Measurements from ENCODE around the gene RBM12.
A peak's percentile ranks its signal among the peaks of the same experiment; 100 is the strongest.

Gene RBM12

DNA sequence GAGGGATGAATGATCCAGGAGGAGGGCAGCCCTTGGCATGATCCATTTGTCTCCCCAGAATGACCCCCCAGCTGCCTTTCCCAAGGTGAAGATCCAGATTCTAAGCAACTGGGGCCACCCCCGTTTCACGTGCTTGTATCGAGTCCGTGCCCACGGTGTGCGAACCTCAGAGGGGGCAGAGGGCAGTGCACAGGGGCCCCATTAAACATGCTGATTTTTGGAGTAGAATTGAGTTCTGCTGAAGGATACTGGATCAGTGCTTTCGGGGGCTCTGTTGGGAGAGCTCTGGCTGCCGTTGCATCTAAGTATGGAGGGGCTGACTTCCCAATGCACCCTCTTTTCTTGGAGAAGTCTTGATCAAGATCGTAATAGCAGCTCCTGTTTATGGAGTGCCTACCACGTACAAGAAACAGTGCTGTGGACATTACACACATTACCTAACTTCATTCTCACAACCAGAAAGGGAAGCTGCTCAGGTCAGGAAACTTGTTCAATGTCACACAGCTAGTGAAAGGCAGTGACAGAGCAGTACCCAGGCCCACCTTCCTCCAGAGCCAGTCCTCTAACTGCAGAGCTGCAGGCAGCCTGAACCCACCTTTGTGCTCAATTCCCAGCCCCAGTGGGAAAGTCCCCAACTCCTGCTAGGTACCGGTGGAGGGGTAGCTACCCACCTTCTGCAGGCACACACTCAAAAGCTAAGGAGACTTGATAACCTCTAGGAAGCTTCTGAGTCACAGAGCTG lies 43.7 kb downstream of the RBM12 start:
- Histone ChIP-seq H3K4me1 (ENCODE audit: control insufficient read depth, insufficient read depth, low read length) (peaks cover 8% of the 10 kb centered on the region), H3K27ac (ENCODE audit: low read length) (no peak overlapping the region), H3K36me3 (ENCODE audit: control insufficient read depth, insufficient read depth, low read length) (peaks cover 7% of the 10 kb centered on the region), H3K4me3 (ENCODE audit: low read length) (no peak overlapping the region), H3K27me3 (ENCODE audit: control insufficient read depth, insufficient read depth, low read length) (no peaks in the 10 kb centered on the region), H3K9me3 (ENCODE audit: control insufficient read depth, insufficient read depth, low read length) (no peaks in the 10 kb centered on the region)
- WGBS (ENCODE audit: insufficient coverage, insufficient read length): no CpG with 5 or more reads among the region's 11 CpGs
- DNase-seq (ENCODE audit: low read depth, low spot score): no peak

DNA sequence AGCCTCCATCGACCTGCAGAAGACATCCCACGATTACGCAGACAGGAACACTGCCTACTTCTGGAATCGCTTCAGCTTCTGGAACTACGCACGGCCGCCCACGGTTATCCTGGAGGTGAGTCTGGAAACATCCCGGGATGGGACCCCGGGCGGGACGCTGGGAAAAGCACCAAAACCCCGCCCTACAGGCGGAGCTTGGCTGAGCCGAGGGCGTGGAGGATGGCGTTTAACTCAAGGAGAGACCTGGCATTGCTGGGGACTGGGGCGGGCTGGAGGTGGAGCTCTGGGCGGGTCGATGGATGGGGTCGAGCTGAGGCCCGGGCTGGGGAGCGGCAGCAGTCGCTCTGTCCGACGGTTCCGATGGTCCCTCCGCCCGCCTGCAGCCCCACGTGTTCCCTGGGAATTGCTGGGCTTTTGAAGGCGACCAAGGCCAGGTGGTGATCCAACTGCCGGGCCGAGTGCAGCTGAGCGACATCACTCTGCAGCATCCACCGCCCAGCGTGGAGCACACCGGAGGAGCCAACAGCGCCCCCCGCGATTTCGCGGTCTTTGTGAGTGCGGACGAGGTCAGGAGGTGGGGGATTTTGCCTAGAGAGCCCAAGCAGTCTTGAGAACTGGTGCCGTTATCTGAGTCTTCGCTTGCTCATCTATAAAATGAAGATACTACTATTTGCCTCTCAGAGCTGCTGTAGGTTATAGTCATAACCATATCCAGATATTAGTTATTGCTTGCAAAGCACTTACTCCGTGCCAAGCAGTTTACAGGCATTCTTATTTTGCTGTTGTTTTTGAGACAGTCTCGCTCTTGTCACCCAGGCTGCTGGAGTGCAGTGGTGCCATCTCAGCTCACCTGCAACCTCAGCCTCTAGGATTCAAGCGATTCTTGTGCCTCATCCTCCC lies 45.3 kb downstream of the RBM12 start:
- WGBS (ENCODE audit: insufficient coverage, insufficient read length): no CpG with 5 or more reads among the region's 49 CpGs
- H3K27me3 ChIP-seq (ENCODE audit: control insufficient read depth, insufficient read depth, low read length): no peaks in the 10 kb centered on the region
- H3K36me3 ChIP-seq (ENCODE audit: control insufficient read depth, insufficient read depth, low read length): no peaks in the 10 kb centered on the region
- peak overlapping the region; percentile 57; the same call in 1 of the 2 replicates for H3K4me3 ChIP-seq (ENCODE audit: low read length)
- DNase-seq (ENCODE audit: low read depth, low spot score): no peak
- peaks cover 8% of the 10 kb centered on the region for H3K4me1 ChIP-seq (ENCODE audit: control insufficient read depth, insufficient read depth, low read length)
- no peaks in the 10 kb centered on the region for H3K9me3 ChIP-seq (ENCODE audit: control insufficient read depth, insufficient read depth, low read length)
- no peak overlapping the region for H3K27ac ChIP-seq (ENCODE audit: low read length)

DNA sequence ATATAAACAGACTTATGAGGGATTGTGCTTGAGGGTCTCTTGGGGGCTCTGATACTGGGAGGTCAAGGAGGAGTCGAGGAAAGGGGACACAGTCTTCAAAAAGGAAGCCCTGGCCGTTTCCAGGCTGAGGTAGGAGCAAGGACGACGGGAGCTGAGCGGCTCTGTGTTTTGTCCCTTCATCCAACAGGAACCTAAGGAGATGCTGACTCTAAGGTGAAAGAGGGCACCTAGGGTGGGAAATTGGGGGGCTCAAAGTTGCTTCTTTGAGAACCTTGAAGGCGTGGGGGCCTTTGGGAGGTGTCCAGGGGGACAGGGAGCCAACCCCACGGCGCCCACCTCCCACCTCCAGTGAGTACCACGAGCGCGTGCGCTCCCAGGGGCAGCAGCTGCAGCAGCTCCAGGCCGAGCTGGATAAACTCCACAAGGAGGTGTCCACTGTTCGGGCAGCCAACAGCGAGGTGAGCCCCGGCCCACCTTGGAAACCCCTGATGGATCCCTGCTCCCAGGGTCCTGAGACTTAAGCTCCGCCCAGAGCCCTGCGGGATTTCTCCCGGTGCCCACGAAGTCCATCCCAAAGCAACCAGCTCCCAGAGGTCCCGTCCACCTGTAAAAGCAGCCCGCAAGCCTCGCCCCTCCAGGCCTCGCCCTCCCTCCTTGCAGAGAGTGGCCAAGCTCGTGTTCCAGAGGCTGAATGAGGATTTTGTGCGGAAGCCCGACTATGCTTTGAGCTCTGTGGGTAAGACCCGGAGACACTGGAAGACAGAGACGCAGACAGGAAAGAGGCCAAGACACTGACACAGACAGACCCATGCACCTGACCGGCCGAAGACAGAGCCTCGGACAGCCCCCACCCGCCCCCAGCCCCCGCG lies 46.2 kb downstream of the RBM12 start:
- no peak for DNase-seq (ENCODE audit: low read depth, low spot score)
- no CpG with 5 or more reads among the region's 35 CpGs for WGBS (ENCODE audit: insufficient coverage, insufficient read length)
- Histone ChIP-seq H3K9me3 (ENCODE audit: control insufficient read depth, insufficient read depth, low read length) (no peaks in the 10 kb centered on the region), H3K4me3 (ENCODE audit: low read length) (peak overlapping the region; percentile 57; the same call in 1 of the 2 replicates), H3K36me3 (ENCODE audit: control insufficient read depth, insufficient read depth, low read length) (no peaks in the 10 kb centered on the region), H3K27me3 (ENCODE audit: control insufficient read depth, insufficient read depth, low read length) (no peaks in the 10 kb centered on the region), H3K27ac (ENCODE audit: low read length) (no peak overlapping the region), H3K4me1 (ENCODE audit: control insufficient read depth, insufficient read depth, low read length) (peaks cover 8% of the 10 kb centered on the region)

DNA sequence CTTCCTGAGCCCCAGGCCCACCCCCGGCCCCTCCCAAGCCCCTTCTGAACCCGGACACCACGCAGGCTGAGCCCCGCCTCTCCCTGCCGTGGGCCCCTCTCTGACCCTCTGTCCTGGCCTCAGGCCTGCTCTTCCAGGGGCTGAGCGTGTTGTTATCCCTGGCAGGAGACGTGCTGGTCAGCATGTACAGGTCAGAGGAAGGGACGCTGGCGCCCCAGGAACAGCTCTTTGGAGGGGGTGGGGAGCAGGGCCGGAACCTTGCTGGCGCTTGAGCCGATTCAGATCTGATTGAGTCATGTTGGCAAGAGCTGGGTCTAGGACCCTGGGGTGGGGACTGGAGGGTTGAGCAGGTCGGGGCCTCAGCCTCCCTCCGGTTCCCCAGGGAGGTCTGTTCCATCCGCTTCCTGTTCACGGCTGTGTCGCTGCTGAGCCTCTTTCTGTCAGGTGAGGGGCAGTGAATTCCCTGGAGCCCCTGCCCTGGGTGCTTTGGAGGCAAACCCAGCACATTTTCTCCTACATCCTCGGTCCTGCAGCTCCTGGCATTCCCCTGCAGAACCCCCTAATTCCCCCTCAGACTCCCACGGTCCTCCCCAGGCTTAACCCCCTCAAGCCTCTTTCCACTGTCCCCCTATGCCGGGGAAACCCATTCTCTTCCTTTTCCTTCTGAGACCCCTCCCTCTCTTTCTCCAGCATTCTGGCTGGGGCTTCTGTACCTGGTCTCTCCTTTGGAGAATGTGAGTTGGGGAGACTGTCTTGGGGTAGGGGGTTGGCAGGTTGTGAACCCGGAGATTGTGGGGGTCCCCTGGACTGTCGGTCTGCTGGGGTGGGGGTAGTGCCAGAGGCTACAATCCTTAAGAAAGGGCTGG lies 47.1 kb downstream of the RBM12 start:
- H3K27me3 ChIP-seq (ENCODE audit: control insufficient read depth, insufficient read depth, low read length): no peaks in the 10 kb centered on the region
- H3K4me3 ChIP-seq (ENCODE audit: low read length): peak overlapping the region; percentile 28; the same call in 1 of the 2 replicates
- no peaks in the 10 kb centered on the region for H3K9me3 ChIP-seq (ENCODE audit: control insufficient read depth, insufficient read depth, low read length)
- no peaks in the 10 kb centered on the region for H3K36me3 ChIP-seq (ENCODE audit: control insufficient read depth, insufficient read depth, low read length)
- H3K27ac ChIP-seq (ENCODE audit: low read length): no peak overlapping the region
- peaks cover 8% of the 10 kb centered on the region for H3K4me1 ChIP-seq (ENCODE audit: control insufficient read depth, insufficient read depth, low read length)
- no peak for DNase-seq (ENCODE audit: low read depth, low spot score)
- no CpG with 5 or more reads among the region's 22 CpGs for WGBS (ENCODE audit: insufficient coverage, insufficient read length)

DNA sequence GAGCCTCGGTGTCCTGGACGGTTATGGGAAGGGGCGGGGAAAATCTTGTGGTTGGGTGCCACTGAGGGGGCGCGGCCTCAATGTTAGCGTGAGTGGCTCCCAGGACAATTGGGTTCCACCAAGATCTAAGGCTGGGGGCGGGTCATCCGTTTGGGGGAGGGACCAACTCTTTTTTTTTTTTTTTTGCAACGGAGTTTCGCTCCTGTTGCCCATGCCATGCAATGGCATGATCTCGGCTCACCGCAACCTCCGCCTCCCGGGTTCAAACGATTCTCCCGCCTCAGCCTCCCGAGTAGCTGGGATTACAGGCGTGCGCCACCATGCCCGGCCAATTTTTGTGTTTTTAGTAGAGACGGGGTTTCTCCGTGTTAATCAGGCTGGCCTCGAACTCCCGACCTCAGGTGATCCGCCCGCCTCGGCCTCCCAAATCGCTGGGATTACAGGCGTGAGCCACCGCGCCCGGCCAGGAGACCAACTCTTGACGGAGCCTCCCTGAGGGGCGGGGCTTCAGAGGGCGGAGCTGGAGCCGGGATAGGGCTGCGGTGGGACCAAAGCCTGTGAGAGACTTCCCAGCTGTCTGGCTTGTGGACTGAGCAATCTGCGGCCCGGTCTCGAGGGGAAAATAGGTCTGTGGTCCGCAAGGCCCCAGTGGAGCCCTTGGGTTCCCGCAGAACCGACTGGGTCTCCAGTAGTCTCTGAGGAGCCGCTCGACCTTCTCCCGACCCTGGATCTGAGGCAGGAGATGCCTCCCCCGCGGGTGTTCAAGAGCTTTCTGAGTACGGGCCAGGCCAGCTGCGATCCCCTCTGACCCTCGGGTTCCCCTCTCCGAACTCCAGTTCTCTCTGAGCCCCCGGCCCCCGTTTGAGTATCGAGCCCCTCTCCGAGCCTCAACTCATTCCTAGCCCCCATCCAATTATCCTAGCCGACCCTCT lies 48.0 kb downstream of the RBM12 start:
- no peak for DNase-seq (ENCODE audit: low read depth, low spot score)
- Histone ChIP-seq H3K4me3 (ENCODE audit: low read length) (peak overlapping the region; percentile 30; the same call in 1 of the 2 replicates), H3K4me1 (ENCODE audit: control insufficient read depth, insufficient read depth, low read length) (peaks cover 8% of the 10 kb centered on the region), H3K27me3 (ENCODE audit: control insufficient read depth, insufficient read depth, low read length) (no peaks in the 10 kb centered on the region), H3K27ac (ENCODE audit: low read length) (no peak overlapping the region), H3K36me3 (ENCODE audit: control insufficient read depth, insufficient read depth, low read length) (no peaks in the 10 kb centered on the region), H3K9me3 (ENCODE audit: control insufficient read depth, insufficient read depth, low read length) (no peaks in the 10 kb centered on the region)
- WGBS (ENCODE audit: insufficient coverage, insufficient read length): no CpG with 5 or more reads among the region's 57 CpGs

- Histone ChIP-seq H3K4me1 (ENCODE audit: control insufficient read depth, insufficient read depth, low read length) (peaks cover 8% of the 10 kb centered on the region), H3K36me3 (ENCODE audit: control insufficient read depth, insufficient read depth, low read length) (no peaks in the 10 kb centered on the region), H3K4me3 (ENCODE audit: low read length) (peak within 1 kb of the TSS; percentile 50; the same call in 1 of the 2 replicates), H3K27me3 (ENCODE audit: control insufficient read depth, insufficient read depth, low read length) (no peaks in the 10 kb centered on the region), H3K9me3 (ENCODE audit: control insufficient read depth, insufficient read depth, low read length) (no peaks in the 10 kb centered on the region), H3K27ac (ENCODE audit: low read length) (no peak within 1 kb of the TSS)
- DNase-seq (ENCODE audit: low read depth, low spot score): peak; percentile 98
- no CpG with 5 or more reads among the region's 68 CpGs for WGBS (ENCODE audit: insufficient coverage, insufficient read length)
Measured at GRCh38 chr20:35615667-35616464, 48.8 kb downstream of the RBM12 start, which contains the start of gene SPAG4. SPAG4 (plus strand) TSS chr20:35615829; CDS start chr20:35616004, 175 bp downstream.

DNA sequence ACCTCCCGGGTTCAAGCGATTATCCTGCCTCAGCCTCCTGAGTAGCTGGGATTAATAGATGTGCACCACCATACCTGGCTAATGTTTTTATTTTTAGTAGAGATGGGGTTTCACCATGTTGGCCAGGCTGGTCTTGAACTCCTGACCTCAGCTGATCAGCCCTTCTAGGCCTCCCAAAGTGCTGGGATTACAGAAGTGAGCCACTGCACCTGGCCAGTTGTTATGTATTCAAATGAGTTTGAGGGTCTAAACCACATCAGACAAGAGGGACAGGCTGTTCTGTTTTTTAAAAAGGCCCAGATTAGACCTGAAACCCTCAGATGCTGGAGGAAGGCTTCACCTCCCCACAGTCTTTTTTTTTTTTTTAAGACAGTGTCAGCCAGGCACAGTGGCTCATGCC lies 53.2 kb downstream of the RBM12 start:
- DNase-seq (ENCODE audit: low read depth, low spot score): no peak

DNA sequence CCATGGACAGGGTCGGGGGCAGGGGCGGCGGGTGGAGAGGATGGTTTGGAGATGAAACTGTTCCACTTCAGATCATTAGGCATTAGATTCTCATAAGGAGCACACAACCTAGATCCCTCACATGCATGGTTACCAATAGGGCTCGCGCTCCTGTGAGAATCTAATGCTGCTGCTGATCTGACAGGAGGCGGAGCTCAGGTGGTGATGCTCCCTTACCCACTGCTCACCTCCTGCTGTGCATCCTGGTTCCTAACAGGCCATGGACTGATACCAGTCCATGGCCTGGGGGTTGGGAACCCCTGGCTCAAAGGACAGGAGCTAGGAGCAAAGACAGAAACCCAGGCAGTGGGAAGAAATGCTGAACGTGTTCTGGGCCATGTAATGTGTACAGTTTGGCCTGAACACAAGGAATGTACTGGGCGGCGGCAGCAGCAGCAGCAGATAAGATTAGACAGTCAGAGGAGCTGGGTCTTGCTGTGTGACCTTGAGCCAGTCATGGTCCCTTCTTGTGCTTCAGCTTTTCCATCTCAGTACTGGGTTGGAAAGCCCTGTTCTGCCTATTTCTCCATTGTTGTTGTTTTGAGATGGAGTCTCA lies 53.8 kb downstream of the RBM12 start:
- no CpG with 5 or more reads among the region's 9 CpGs for WGBS (ENCODE audit: insufficient coverage, insufficient read length)
- H3K9me3 ChIP-seq (ENCODE audit: control insufficient read depth, insufficient read depth, low read length): no peaks in the 10 kb centered on the region
- no peaks in the 10 kb centered on the region for H3K4me1 ChIP-seq (ENCODE audit: control insufficient read depth, insufficient read depth, low read length)
- no peak for DNase-seq (ENCODE audit: low read depth, low spot score)
- H3K4me3 ChIP-seq (ENCODE audit: low read length): no peak overlapping the region
- no peaks in the 10 kb centered on the region for H3K36me3 ChIP-seq (ENCODE audit: control insufficient read depth, insufficient read depth, low read length)
- H3K27me3 ChIP-seq (ENCODE audit: control insufficient read depth, insufficient read depth, low read length): no peaks in the 10 kb centered on the region
- H3K27ac ChIP-seq (ENCODE audit: low read length): no peak overlapping the region

More for the DNA sequence above, 53.2 kb downstream of the RBM12 start:
- Histone ChIP-seq H3K4me1 (ENCODE audit: control insufficient read depth, insufficient read depth, low read length) (no peaks in the 10 kb centered on the region), H3K27me3 (ENCODE audit: control insufficient read depth, insufficient read depth, low read length) (no peaks in the 10 kb centered on the region), H3K27ac (ENCODE audit: low read length) (no peak overlapping the region), H3K4me3 (ENCODE audit: low read length) (no peak overlapping the region), H3K9me3 (ENCODE audit: control insufficient read depth, insufficient read depth, low read length) (no peaks in the 10 kb centered on the region), H3K36me3 (ENCODE audit: control insufficient read depth, insufficient read depth, low read length) (no peaks in the 10 kb centered on the region)
- WGBS (ENCODE audit: insufficient coverage, insufficient read length): no CpG with 5 or more reads among the region's 2 CpGs

All from iPS DF 6.9 (cell line).